ENCODE measurements around the gene ZNF423.

- TF ChIP-seq EZH2phosphoT487 (IDR thresholded peaks at IDR 0.05; ENCODE audit: insufficient read depth, low read depth): no peak
- no peak for TF ChIP-seq EZH2 (IDR thresholded peaks at IDR 0.05; ENCODE audit: insufficient read depth, poor library complexity, severe bottlenecking)
Observed at GRCh38 chr16:49601576-49601975, 254.3 kb downstream of the ZNF423 start.

Data from GM23248 (cell line).